DMS153 (cell line): ENCODE measurements around the gene TRPC1.

Source experiments
- DNase-seq: peaks from one replicate; lab custom pipeline; 2025; lab: John Stamatoyannopoulos, UW

The TRPC1 gene

DNA sequence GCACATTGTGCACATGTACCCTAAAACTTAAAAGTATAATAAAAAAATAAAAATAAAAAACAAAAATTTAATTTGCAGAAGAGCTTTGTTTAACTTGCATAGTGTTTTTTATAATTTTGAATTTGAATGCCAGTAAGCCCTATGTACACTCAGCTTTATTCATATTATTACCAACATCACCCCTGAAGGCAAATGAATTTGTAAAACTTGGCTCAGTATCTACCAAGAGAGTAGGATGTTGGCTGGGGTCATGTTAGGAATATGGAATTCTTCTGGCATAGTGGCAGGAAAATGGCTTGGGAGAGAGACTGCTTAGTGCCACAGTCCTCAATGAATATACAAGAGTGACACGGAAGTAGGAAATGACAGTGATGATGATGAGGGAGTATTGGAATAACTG lies 30.7 kb downstream of the TRPC1 start:
- no peak for DNase-seq

- no peak for DNase-seq
These were observed 44.5 kb downstream of the TRPC1 start for GRCh38 chr3:142768338-142768737.

- DNase-seq: no peak
These were observed 54.1 kb downstream of the TRPC1 start for GRCh38 chr3:142777927-142778326.

DNA sequence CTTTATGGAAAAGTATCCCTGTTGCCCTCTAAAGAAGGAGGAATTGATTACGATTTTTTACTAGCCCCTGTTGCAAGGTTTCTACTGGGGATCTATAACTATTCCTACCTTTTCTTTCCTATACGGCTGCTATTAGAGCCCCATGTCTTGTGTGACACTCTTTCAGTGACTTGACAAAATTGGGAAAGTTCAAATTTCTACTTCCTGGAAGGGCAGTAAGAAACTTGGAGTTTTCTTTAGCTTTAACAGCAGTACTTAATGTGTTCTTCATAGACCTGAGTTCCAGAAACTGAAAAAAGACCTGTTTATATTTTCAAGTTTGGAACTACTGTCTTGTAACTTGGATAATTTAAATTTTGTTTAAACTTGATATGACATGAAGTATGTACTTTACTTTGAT lies 54.7 kb downstream of the TRPC1 start:
- DNase-seq: no peak

GRCh38 chr3:142779591-142779990 lies 55.8 kb downstream of the TRPC1 start:
- no peak for DNase-seq

DNA sequence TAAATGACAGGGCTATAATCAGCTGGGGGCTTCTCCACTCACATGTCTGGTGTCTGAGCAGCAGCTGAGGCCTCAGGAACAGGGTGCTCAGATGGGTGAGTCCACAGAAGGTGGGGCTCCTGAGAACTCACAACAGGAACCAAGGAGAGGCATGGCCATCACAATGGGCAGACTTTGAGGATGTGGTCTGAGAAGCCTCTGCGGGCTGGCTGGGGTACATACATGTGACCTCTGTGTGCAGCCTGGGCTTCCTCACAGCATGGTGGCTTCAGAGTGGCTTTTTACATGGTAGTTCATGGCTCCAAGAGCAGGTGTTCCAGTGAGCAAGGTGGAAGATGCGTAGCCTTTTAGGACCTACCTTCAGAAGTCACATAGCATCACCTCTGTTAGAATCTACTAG lies 58.8 kb downstream of the TRPC1 start:
- DNase-seq: no peak

DNA sequence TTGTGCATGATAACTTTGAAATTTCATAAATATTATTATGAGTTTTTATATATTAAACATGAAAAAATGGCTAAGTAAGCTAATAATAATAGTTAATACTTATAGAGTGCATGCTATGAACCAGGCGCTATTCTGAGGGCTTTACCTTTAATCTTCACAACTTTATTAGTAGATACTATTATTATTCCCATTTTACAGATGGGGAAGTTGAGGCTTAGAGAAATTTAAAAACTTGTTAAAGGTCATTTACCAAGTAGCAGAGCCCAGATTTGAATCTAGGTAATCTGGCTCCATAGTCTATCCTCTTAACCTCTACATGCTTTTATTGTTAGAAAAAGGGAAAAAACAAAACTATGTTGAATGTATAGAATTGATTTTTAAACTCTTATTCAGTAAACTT lies 60.4 kb downstream of the TRPC1 start:
- no peak for DNase-seq

DNA sequence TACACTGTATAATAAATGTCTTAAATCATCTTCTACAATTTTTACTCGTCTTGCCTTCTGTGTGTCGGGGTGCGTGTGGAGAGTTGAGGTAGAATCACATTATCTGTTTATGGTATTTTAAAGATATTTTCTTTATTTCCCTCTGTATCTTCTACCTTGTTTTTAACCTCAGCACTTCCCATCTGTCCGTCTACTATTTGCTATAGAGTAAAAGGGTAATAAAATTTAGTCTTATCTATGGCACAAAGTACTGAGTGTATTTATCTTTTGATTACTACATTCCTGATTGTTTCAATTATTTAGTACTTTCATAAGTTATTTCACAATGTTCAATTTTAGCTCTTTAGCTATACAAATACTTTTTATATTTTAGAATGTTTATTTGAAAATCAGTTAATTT lies 62.2 kb downstream of the TRPC1 start:
- no peak for DNase-seq

DNA sequence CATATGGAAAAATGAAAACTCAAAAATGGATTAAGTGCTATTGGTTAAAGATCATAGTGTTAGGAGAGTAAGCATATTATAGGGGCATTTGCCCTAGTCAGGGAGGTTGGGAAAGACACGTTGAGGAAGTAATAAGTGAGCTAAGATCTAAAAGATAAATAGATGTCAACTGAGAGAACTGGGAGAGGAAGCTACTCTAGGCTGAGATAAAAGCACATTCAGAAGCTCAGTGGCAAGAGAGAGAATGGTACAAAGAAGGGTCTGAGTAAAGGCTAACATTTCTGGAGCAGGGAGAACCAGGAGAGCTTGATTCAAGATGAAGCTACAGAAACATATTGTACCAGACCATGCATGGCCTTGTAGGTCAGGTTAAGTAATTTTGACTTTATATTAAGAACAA lies 63.9 kb downstream of the TRPC1 start:
- no peak for DNase-seq

- no peak for DNase-seq
These were observed 70.7 kb downstream of the TRPC1 start for GRCh38 chr3:142794508-142794907.

DNA sequence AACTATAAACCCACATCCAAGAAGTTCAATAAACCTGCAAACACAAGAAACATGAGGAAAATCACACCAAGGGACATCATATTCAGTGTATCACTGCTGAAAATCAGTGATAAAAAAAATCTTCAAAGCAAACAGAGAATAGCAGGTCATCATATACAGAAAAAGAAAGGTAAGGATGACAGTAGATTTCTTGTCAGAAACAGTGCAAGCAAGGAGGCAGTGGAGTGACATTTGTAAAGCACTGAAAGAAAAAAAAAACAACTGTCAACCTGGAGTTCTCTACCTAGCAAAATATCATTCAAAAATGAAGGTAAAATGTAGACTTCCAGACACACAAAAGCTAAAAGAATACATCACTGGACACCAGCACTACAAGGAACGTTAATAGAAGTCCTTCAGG lies 71.5 kb downstream of the TRPC1 start:
- DNase-seq: no peak

DNA sequence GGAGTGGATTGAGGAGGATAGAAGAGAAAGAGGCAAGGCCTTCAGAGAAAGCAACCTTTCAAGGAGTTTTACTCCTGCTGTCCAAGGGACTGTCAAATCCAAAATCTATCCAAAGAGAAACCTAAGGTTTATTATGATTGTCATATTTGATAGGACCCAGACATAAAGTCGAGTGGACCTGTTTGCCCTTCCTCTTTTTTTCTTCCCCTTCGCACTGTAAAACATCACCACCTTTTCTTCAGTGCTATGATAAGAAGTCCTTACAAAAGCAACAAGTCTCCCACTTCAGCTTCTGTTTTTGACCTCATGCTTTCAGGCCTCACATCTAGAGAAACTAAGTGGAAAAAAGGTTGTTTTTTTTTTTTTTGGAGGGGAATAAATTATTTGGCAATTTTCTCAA lies 73.0 kb downstream of the TRPC1 start:
- no peak for DNase-seq

DNA sequence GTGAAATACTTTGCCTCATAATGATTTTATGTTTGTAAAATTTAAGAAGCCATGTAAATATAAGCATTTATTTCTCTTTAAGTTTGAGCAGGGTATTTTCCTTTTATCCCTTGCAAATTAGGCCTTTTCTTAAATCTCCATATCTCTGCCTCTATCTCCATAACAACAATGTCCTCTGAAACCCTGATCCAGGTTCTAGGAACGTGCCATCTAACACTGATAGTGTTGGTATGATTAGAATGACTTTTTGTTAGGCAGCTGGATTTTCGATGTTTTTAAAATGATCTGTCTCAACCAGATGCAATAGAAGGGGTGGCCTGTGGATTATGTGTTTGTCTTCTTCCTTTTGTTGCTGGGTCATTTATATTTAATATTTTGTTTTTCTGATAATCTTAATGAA lies 77.9 kb downstream of the TRPC1 start:
- DNase-seq: no peak

- no peak for DNase-seq
These were observed 79.1 kb downstream of the TRPC1 start for GRCh38 chr3:142802891-142803290.

DNA sequence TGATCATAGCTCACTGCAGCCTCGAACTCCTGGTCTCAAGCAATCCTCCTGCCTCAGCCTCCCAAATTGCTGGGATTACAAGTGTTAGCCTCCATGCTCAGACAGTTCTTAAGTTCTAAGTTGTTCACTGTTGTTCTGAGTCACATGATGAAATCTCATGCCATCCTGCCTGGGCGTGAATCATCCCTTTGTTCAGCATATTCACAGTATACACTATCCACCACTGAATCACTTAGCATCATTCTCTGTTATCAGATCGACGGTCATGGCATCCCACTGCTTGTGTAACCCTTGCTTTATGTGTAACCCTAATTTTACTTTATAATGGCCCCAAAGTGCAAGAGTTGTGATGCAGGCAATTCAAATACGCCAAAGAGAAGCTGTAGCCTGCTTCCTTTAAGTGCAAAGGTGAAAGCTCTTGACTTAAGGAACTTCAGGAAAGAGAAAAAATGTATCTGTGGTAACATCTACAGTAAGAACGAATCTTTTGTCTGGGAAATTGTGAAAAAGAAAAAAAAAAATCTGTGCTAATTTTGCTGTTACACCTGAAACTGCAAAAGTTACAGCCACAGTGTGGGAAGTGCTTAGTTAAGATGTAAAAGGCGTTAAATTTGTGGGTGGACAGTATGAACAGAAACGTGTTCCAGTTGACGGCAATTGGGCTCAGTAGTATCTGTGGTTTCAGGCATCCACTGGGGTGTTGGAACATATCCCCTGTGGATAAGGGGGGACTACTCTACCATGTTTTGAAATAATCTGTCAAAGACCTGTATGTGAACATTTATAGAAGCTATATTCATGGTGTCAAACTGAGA lies 84.5 kb downstream of the TRPC1 start:
- DNase-seq: no peak

DNA sequence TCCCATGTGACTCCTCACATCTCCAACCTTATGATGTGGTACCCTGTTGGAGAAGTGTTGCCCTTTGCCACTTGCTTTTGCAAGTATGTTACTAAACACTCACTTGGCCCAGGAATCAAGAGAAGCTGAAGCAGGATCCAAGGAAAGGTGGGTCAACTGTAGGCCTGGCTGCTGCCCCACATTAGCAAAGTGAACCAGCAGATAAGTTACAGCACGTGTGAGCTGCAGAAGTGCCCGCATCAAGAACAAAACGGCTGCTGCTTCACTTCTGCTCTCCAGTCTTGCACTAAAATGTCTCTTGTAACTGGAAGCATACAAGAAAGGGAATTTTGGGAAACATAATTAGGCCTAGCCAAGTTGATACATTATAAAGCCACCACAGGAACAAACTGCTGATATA lies 85.4 kb downstream of the TRPC1 start:
- no peak for DNase-seq

DNA sequence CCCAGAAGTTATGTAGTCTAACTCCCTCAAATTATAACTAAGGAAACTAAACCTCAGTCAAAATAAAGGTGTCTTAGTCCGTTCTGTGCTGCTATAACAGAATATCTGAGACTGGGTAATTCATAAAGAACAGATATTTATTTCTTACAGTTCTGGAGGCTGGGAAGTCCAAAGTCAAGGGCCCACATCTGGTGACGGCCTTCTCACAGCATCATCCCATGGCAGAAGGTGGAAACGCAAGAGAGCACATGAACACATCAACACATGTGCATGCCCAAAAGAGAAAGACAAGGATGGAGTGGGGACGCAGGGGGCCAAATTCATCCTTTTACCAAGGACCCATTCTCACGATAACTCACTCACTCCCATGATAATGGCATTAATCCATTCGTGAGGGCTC lies 92.0 kb downstream of the TRPC1 start:
- DNase-seq: no peak

DNA sequence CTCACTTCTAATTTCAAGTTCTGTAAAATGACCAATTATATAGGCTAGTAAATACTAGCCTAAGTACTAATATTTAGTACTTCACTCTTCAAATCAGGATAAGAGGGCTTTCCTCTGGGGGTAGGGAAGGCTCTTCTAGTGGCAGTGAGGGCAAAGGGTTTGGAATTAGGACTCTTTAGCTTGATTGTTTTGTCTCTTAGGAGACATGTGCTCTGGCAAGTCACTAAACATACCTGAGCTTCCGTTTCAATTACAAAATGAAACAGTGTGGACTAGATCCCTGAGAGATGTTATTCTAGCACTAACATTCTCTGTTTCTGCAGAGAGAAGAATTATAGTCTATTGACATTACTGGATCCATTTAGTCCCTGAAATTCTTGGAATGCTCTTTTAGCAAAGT lies 93.5 kb downstream of the TRPC1 start:
- DNase-seq: no peak

- no peak for DNase-seq
These were observed 94.1 kb downstream of the TRPC1 start for GRCh38 chr3:142817897-142818296.

DNA sequence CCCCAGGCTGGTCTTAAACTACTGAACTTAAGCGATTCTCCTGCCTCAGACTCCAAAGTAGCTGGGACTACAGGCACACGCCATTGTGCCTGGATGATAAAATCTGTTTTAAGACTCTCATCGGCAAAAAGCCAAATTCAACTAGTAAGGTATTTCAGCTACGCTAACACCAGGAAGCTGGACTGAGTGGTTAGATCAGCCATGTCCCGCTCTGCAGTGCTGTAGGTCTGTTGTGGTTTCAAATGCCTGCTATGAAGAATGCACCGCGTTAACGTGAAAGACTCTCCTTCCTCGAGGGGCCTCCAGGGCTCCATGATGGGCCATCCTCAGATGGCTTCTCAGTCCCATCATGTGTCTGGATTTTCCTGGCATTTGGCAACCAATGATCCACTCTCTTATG lies 94.8 kb downstream of the TRPC1 start:
- DNase-seq: no peak

DNA sequence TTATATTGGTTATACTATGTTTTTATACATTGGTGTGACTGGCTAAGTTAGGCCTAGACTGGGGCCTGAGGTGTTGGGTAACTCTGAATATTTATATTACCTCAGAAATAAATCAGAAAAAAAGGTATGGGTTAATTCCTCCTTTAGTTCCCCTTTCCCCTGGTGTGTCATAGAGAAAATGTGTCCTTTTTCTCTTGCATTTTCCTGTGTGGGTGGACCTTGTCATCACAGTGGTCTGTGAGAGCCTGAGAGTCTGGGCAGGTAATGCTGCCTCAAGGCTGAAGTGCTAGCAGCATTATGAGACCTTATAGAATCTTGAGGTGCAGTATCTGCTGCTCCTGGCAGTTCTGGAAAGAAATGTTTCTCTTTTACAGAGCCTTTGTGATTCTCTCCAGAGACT lies 95.3 kb downstream of the TRPC1 start:
- DNase-seq: no peak

- DNase-seq: peak; percentile 10
These were observed 105.0 kb downstream of the TRPC1 start for GRCh38 chr3:142828703-142829305.

DNA sequence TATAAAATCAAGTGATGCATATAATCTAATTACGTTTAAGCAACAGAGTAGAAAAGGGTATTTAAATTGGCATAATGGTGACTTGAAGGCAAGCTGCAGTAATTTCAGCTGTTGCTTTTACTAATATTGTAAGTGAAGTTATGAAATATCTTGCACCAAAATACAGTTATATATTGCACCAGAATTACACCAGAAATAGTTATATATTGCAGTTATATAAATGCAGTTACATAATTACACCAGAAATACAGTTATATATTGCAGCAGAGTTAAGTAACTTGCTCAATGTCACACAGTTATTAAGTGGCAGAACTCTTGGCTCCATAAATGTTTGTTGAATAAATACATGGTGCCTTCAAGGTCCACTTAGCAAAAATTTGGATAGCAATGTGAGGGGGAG lies 113.7 kb downstream of the TRPC1 start:
- DNase-seq: no peak

- DNase-seq: no peak
These were observed 116.0 kb downstream of the TRPC1 start for GRCh38 chr3:142839831-142840230.
